GM23338 (cell line): ENCODE measurements around the gene MUS81.

Experiments
- CREB1 ChIP-seq: fragments of 250-450 bp; sonication (Bioruptor Pico); IDR thresholded peaks from 2 replicates; pipeline ENCODE4 v1.5.0; 2020; ENCODE audit warnings: low read depth, mild to moderate bottlenecking, moderate library complexity
- CTCF ChIP-seq, 2 experiments: fragments of 200-600 bp in 1 of 2; sonication (generic) in 1 of 2; conservative IDR thresholded peaks; 2 replicates each; pipeline versions ENCODE4 v1.5.1 to v1.6.1; 2016 to 2017; ENCODE audit warnings: antibody characterized with exemption in 2 of 2, low read depth in 2 of 2, mild to moderate bottlenecking in 2 of 2, moderate library complexity in 1 of 2
- ETS1 ChIP-seq: IDR thresholded peaks from 2 replicates; pipeline ENCODE4 v1.6.1; 2016; ENCODE audit warnings: antibody characterized with exemption
- EZH2 ChIP-seq: fragments of 200-600 bp; sonication (generic); IDR thresholded peaks from one replicate; pipeline ENCODE4 v1.8.0; 2017; ENCODE audit warnings: antibody characterized with exemption, mild to moderate bottlenecking, low read depth; ENCODE audit not compliant: unreplicated experiment
- EZH2phosphoT487 ChIP-seq: fragments of 200-600 bp; sonication (generic); IDR thresholded peaks from one replicate; pipeline ENCODE4 v1.8.1; 2018; ENCODE audit warnings: antibody characterized with exemption; ENCODE audit not compliant: unreplicated experiment
- JUNB ChIP-seq: IDR thresholded peaks from one replicate; pipeline ENCODE4 v1.6.1; 2016; ENCODE audit warnings: antibody characterized with exemption; ENCODE audit not compliant: unreplicated experiment
- POLR2AphosphoS5 ChIP-seq: IDR thresholded peaks from 2 replicates; pipeline ENCODE4 v1.6.1; 2016; ENCODE audit warnings: antibody characterized with exemption, low read depth
- REST ChIP-seq: IDR thresholded peaks from one replicate; pipeline ENCODE4 v1.6.1; 2018; ENCODE audit warnings: antibody characterized with exemption; ENCODE audit not compliant: unreplicated experiment
- ZNF114 ChIP-seq: fragments of 250-450 bp; sonication (Bioruptor Pico); IDR thresholded peaks from 2 replicates; pipeline ENCODE4 v1.5.0; 2020; ENCODE audit warnings: mild to moderate bottlenecking, moderate library complexity
- TF ChIP-seq, protein P1 (sequence below): fragments of 250-450 bp; sonication (Bioruptor Pico); IDR thresholded peaks from 2 replicates; pipeline ENCODE4 v1.5.0; 2020; ENCODE audit warnings: mild to moderate bottlenecking, moderate library complexity

DNA sequence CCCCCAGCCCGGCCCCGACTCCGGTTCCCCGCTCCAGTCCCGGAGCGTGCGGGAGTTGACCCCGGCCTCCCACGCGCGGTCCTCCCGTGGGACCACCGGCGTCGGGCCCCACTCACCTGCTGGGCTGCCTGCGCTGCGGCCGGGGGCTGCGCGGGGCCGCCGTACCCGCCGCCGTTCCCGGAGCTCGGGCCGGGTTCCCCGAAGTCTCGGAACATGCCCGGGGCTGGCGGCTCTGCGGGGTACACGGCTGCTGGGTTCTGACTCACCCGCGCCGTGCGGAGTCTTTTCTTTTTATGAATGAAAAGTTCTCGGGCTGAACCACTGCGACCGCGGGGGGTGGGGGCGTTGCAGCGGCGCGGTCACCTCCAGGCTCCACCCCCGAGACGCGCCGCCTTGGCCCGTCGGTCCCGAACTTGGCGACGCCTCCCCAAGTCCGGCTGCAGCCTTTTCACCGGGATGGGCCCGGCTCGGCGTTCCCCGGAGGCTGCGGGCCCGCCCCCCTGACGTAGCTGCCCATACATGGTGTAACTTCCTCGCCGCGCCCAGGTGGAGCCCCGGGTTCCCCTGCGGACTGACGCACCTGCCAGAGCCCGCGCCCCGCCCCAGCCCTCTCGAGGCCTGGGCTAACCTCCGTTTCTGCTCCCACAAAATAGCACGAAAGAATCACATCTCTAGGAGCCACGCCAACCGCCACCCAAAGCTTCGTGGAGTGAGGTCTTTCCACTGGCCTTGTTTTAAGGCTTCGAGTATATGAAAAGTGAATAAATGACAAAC, 40.1 kb downstream of the MUS81 start, which contains the start of gene FOSL1:
- no peak for TF ChIP-seq EZH2
- no peak for TF ChIP-seq CTCF (conservative IDR thresholded peaks at IDR 0.05; ENCODE audit: low read depth in 2 of 2)
- no peak for TF ChIP-seq JUNB
- TF ChIP-seq CREB1 (CRISPR knock-in tag), result peak; percentile 91
- no peak for TF ChIP-seq REST
- TF ChIP-seq POLR2AphosphoS5, result peak; percentile 39; the same call in 1 of the 2 replicates
- TF ChIP-seq ETS1, result no peak
- no peak for TF ChIP-seq EZH2phosphoT487
- no peak for TF ChIP-seq ZNF114
- TF ChIP-seq, protein P1, sequence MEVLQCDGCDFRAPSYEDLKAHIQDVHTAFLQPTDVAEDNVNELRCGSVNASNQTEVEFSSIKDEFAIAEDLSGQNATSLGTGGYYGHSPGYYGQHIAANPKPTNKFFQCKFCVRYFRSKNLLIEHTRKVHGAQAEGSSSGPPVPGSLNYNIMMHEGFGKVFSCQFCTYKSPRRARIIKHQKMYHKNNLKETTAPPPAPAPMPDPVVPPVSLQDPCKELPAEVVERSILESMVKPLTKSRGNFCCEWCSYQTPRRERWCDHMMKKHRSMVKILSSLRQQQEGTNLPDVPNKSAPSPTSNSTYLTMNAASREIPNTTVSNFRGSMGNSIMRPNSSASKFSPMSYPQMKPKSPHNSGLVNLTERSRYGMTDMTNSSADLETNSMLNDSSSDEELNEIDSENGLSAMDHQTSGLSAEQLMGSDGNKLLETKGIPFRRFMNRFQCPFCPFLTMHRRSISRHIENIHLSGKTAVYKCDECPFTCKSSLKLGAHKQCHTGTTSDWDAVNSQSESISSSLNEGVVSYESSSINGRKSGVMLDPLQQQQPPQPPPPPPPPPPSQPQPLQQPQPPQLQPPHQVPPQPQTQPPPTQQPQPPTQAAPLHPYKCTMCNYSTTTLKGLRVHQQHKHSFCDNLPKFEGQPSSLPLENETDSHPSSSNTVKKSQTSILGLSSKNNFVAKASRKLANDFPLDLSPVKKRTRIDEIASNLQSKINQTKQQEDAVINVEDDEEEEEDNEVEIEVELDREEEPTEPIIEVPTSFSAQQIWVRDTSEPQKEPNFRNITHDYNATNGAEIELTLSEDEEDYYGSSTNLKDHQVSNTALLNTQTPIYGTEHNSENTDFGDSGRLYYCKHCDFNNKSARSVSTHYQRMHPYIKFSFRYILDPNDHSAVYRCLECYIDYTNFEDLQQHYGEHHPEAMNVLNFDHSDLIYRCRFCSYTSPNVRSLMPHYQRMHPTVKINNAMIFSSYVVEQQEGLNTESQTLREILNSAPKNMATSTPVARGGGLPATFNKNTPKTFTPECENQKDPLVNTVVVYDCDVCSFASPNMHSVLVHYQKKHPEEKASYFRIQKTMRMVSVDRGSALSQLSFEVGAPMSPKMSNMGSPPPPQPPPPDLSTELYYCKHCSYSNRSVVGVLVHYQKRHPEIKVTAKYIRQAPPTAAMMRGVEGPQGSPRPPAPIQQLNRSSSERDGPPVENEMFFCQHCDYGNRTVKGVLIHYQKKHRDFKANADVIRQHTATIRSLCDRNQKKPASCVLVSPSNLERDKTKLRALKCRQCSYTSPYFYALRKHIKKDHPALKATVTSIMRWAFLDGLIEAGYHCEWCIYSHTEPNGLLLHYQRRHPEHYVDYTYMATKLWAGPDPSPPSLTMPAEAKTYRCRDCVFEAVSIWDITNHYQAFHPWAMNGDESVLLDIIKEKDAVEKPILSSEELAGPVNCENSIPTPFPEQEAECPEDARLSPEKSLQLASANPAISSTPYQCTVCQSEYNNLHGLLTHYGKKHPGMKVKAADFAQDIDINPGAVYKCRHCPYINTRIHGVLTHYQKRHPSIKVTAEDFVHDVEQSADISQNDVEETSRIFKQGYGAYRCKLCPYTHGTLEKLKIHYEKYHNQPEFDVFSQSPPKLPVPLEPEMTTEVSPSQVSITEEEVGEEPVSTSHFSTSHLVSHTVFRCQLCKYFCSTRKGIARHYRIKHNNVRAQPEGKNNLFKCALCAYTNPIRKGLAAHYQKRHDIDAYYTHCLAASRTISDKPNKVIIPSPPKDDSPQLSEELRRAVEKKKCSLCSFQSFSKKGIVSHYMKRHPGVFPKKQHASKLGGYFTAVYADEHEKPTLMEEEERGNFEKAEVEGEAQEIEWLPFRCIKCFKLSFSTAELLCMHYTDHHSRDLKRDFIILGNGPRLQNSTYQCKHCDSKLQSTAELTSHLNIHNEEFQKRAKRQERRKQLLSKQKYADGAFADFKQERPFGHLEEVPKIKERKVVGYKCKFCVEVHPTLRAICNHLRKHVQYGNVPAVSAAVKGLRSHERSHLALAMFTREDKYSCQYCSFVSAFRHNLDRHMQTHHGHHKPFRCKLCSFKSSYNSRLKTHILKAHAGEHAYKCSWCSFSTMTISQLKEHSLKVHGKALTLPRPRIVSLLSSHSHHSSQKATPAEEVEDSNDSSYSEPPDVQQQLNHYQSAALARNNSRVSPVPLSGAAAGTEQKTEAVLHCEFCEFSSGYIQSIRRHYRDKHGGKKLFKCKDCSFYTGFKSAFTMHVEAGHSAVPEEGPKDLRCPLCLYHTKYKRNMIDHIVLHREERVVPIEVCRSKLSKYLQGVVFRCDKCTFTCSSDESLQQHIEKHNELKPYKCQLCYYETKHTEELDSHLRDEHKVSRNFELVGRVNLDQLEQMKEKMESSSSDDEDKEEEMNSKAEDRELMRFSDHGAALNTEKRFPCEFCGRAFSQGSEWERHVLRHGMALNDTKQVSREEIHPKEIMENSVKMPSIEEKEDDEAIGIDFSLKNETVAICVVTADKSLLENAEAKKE (CRISPR knock-in tag), result no peak
